NCI-H774 (cell line): ENCODE data around the gene FBXO48.

Experiments used
- DNase-seq: peaks from one replicate; lab custom pipeline; 2025; lab: John Stamatoyannopoulos, UW

The FBXO48 gene

DNA sequence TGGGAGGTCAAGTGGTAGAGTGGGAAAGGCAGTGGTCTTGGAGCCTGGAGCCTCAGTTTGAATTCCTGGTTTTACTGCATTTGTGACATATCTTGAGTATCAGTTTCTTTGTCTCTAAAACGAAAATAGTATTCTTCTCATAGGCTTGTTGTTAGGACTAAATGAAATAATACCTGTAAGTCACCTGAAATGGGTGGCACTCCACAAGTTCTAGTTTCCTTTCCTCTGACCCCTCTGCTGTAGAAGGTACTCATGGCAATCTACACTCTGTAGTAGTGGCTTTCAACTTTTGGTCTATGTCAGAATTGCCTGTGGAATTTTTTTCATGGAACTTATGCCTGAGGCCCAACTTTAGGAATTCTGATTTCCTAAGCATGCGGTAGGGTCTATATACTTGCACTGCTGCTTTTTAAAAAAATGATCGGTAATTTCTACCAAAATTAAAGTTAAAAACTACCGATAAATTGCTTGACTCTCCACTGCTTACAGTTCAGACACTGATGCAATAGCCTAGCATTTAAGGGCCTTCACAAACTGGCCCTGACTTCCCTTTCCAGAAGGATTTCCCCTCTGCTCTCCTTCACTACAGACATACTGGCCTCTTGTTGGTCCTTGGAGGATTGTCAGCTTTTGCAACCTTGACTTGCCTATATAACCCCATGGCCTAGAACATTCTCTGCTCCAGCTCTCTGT lies 54.8 kb downstream of the FBXO48 start:
- no peak for DNase-seq

DNA sequence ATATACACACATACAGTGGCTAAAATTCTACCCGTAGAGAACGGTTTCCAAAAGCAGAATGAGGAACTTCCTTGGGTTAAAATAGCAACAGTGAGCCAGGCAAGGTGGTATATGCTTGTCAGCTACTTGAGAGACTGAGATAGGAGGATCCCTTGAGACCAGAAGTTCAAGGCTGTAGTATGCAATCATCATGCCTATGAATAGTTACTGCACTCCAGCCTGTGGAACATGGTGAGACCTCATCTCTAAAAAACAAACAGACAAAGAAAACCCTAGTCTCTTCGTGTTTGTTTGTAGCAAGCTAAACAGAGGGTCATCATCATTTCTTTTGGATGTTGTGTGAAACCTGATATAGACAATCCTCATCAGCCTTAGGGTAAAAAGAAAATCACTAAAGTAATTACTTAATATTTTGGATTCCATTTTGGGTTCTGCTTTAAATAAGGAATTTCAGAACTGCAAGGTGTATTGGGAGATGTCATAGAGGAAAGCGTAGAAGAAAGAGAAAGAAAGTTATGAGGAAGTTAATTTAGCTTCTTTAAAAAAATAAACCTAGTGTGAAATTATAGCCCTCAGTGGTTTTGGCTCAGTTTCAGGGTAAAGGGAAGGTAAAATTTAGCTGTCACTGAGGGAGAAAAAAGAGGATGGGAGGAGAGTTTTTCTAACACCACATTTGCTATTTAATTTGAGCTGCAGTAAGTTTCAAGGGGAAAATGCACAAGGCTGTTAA lies 55.5 kb downstream of the FBXO48 start:
- no peak for DNase-seq
